ENCODE results near the gene C11orf54. TPM values are rescaled to one million over a fixed set of nuclear protein-coding genes. Genes with fewer than 3 reads are reported as not detected.

The C11orf54 gene
- total RNA-seq = 12.0 and 23.2 TPM in 2 replicates

DNA sequence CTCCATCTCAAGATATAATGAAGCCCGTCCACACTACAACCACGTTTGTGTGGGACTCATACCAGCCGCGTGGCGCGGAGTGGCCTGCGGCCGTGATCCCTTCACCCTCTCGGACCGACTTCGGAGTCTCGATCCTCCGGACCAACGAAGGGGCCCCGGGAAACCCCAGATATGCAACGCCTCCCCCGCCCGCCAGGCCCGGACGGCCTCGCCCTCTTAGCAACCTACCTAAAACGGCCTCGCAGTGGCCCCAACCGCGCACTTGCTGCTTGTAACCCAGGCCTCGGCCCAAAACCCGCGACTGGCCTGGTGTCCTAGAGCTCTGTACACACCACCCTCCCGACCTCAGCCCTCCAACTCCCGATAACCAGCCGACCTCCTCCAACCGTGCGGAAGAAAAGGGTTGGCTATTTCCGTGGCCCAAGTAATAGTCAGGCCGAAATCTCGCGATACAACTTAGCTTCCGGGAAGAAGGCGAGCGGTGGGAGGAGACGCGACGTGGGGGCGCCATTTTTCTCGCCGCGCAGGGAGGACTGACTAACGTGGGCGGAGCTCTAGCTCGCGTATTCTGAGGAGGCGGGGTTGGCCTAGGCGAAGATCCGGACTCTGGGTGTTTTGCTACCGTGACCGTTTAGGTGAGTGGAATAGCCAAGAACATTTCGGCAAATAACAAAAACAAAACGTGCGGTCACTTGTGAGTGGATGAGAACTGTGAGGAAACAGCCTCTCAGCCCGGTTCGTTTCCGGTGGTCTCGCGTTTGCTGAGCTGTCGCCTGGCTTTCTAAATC is at the start of gene C11orf54, which contains the start of gene TAF1D:
Gene C11orf54 (plus strand): TSS at position 579 of the 788 bp plus-strand sequence. CDS start 5,722 bp downstream, outside the sequence.
Gene TAF1D (minus strand): TSS at position 402 of the 788 bp plus-strand sequence. CDS start 2,191 bp downstream, outside the sequence.

DNA sequence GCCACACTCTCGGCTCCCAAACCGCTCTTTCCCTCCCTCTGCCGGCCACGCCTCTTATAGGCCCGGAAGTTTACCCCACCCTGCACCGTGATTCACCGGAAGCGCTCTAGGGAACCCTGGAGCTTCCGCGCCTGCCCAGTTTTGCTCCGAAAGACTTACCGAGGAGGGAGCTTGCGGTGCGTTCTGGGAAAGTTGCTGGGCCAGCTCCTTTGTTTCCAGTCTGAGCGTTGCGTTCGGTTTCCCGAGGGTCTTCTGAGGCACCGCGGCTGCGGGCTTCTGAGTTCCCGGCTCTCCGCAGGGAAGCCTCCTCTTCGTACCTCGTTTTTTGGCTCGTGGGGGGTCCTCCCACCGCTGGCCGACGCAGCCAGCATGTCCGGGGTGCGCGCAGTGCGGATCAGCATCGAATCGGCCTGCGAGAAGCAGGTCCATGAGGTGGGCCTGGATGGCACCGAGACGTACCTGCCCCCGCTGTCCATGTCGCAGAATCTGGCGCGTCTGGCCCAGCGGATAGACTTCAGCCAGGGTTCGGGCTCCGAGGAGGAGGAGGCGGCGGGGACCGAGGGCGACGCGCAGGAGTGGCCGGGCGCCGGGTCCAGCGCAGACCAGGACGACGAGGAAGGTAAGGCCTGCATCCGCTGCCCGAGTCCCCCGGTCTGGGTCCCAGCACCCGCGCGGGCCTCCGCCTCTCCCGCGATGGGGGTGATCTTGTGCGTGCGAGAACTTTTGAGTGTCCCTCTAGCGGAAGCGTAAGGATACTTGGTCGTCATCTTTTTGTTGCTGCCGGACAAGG is 42.9 kb downstream of the C11orf54 start, which contains the start of gene MED17:
Gene MED17 (plus strand): TSS at position 138 of the 790 bp plus-strand sequence. CDS start 232 bp downstream, at position 370.

Small RNAs within 50 kb of the gene (small RNA-seq; reads per million reads assigned to genes)
- gene RF00019 (ENCODE audit: low replicate concordance) (not detected), gene RF00493 (ENCODE audit: low replicate concordance) (36.9 reads per million, percentile 98 among the genes with 10 or more reads in this experiment), gene SCARNA9 (ENCODE audit: low replicate concordance) (0.13 reads per million), gene SNORA1 (ENCODE audit: low replicate concordance) (not detected), gene SNORA18 (ENCODE audit: low replicate concordance) (not detected), gene SNORA25 (ENCODE audit: low replicate concordance) (not detected), gene SNORA32 (ENCODE audit: low replicate concordance) (not detected), gene SNORA40 (ENCODE audit: low replicate concordance) (not detected), gene SNORA8 (ENCODE audit: low replicate concordance) (not detected), gene SNORD5 (ENCODE audit: low replicate concordance) (not detected), gene SNORD6 (ENCODE audit: low replicate concordance) (3,791 reads per million, percentile 100 among the genes with 10 or more reads in this experiment)

Other genes starting within 250 kb of the C11orf54 start
- 2.7 and 11.4 TPM in 2 replicates for gene SMCO4, start 198.3 kb upstream of the C11orf54 start, total RNA-seq
- gene CEP295, start 80.0 kb upstream of the C11orf54 start, total RNA-seq = 9.8 and 25.1 TPM in 2 replicates
- gene TAF1D, start 177 bp upstream of the C11orf54 start, total RNA-seq = 101 and 161 TPM in 2 replicates
- 25.4 and 43.4 TPM in 2 replicates for gene MED17, start 42.6 kb downstream of the C11orf54 start, total RNA-seq
- gene VSTM5, start 108.9 kb downstream of the C11orf54 start, total RNA-seq = under 0.01 and 0.29 TPM in 2 replicates

Data from placental pericyte (primary cell).